NCI-H345 (cell line): ENCODE measurements around the gene AEN.
A peak's percentile ranks its signal among the peaks of the same experiment; 100 is the strongest.

Experiments used
- DNase-seq: peaks from one replicate; lab custom pipeline; 2025; lab: John Stamatoyannopoulos, UW

Gene AEN, protein sequence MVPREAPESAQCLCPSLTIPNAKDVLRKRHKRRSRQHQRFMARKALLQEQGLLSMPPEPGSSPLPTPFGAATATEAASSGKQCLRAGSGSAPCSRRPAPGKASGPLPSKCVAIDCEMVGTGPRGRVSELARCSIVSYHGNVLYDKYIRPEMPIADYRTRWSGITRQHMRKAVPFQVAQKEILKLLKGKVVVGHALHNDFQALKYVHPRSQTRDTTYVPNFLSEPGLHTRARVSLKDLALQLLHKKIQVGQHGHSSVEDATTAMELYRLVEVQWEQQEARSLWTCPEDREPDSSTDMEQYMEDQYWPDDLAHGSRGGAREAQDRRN

DNA sequence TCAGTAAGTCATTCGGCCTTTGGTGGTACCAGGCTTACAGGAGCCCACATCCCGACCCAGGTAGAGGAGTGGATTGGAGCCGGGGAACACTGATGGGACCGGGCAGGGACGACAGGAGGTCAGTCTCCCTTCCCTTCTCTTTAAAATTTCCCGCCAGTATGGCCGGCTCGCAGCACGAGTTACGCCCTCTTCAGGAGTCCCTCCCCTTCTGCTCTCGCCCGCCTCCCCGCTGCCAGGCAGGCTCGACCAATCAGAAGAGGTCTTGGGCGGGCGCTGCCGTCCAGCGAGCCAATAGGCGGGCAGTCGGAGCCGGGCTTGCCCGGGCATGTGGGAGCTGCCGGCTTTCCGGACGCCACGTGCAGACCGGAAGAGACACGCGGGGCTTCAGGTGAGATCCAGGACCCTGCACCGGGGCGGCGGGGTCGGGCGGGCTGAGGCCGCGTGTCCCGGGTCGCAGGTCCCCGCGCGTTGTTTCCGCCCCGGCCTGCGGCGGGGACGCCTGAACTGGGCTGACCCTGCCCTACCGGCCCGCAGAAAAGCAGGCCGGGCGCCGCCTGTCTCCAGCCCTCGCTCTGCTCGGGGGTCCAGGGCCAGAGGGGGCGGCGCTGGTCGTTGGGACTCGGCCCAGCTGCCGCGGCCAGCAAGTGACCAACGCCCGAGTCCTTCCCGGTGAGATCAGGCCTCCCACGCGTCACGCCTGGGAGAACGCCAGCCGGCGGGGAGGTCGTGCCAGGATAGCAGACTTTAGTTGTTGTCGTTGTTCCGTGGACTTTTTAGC is at the start of gene AEN:
Gene AEN, plus strand, starts transcription at position 346 of the 778 bp plus-strand sequence. CDS start 4,870 bp downstream, outside the sequence.
- DNase-seq: peak; percentile 93

DNA sequence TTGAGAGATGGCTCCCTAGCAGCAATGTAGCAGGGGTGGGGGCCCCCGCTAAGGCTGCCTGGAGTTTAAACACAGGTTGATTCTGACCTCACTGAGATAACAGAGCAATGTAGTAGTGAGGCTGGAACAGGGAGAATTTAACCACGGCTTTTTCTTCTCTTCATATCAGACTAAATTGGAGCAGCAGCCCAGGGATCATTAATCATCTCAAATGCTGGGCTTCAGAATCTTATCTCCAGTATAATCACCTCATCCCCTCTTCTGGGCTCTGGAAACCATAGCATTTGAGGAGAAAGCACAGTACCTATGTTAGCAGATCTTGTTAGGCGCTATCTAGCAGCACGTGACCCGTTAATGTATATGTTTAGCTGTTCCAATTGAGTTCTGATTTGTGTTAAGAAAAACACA is 49.3 kb upstream of the AEN start:
- no peak for DNase-seq

DNA sequence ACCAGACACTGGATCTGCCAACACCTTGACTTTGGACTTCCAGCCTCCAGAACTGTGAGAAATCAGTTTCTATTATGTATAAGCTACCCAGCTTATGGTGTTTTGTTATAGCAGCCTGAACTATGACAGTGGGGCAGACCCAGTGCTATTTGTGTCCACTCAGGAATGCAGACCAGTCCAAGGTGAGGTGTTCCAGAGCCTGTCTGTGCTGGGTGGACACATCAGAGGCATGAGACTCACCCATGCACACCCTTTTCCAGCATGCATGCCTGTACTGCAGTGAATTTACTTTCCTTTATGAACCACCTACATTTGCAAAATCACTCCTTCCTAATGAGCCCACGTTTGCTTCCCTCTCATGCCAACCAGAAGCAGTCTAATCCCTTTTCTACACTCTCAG is 47.1 kb upstream of the AEN start:
- no peak for DNase-seq

DNA sequence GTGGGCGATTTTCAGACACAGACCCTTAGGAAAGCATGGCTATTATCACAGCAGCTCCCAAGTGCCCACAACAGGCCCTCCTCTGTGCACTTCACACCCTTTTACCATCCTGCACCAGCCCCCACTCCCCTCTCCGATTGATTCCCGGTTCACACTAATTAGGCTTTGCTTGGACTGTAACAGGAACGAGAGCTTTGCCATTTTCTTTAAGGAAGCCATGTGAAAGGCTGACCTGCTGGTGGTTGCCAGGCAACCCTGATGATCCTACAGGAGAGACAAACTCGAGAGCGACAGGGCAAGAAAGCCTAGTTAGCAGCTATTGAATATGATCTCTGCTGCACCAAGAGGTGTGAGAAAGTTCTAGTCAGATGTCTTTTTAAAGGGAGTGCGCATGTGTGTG is 46.5 kb upstream of the AEN start:
- DNase-seq: no peak

DNA sequence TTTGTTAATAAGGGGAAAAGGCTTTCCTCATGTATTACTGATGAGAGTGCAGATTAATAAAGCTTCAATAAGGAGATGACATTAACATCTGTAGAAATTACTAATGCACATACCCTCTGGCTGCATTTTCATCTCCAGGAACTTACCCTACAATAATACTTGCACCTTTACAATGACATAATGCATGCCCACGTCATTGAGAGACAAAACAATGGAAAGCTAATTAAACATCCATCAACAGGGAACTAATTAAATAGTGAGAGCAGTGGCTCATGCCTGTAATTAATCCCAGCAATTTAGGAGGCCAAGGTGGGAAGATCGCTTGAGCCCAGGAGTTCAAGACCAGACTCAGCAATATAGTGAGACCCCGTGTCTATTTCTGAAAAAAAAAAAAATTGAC is 41.8 kb upstream of the AEN start:
- no peak for DNase-seq

DNA sequence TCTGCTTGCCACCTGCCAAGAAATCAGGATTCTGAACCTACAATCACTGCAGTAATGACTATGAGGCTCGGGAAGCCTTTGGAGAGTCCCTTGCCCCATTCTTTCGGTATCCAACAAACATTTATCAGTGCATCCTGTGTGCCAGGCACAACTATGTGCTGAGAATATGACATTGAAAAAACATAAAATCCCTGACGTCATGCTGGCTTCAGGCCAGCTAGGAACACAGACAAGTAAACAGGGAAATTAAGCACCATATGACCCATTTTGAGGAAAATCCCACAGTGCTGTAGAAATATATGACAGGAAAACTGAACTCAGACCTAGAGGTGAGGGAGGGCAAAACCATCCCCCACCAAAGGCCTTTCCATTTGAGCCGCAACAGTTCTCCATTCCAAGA is 40.6 kb upstream of the AEN start:
- DNase-seq: no peak

DNA sequence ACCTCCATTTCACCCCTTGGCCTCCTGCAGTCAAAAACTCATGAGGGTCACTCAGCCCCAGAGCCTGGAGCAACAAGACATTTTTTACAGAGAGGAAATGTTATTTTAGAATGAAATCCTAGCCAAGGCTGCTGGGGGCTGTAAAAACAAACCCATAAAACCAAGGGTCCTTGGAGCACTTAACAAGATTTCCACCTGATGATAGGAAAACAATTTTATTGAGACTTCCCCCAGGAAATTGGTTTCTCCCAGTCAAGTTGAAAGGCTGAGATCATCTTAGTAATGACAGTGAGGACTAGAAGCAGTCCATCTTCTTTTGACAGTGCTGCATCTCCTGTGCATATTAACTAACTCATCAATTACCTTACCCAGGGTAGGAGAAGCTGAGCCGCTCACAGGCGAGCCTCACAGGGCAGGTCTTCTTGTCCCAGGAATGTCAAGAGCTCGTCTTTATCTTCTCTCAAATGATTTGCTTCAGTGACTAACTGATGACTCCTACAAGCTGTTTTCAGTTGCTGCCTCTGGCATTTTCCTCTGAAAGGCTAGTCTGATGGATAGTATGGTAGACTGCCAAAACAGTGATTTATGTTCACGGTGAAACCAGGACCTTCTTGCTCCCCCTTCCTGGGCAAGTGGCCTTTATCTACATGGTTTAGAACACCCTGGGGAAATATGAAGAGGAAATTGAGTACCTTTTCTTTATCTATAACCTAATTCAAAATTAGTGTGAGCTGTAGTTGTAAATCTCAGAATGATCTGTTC is 34.6 kb upstream of the AEN start:
- no peak for DNase-seq

DNA sequence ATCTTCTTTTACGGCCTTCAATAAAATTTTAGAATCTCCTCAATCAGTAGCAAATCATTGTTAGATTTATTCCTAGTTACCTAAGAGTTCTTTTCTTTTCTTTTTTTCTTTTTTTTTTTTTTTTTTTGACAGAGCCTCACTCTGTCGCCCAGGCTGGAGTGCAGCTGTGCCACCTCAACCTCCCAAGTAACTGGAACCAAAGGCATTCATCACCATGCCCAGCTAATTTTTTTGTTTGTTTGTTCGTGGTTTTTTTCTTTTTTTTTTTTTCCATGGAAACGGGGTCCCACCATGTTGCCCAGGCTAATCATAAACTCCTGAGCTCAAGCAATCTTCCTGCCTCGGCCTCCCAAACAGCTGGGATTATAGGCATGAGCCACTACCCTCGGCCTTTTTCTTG is 30.4 kb upstream of the AEN start:
- DNase-seq: no peak

DNA sequence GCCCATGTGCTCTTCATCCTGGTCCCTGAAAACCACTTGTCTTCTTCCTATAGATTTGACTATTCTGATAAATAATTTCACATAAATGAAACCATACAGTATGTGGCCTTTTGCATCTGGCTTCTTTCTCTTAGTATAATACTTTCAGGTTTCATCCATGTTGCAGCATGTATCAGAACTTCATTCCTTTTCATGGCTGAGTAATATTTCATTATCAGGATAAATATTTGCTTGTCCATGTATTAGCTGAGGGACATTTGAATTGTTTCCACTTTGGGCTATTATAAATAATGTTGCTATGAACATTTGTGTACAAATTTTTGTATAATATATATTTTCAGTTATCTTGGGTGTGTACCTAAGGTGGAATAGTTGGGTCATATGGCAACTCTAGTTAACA is 29.8 kb upstream of the AEN start:
- no peak for DNase-seq

DNA sequence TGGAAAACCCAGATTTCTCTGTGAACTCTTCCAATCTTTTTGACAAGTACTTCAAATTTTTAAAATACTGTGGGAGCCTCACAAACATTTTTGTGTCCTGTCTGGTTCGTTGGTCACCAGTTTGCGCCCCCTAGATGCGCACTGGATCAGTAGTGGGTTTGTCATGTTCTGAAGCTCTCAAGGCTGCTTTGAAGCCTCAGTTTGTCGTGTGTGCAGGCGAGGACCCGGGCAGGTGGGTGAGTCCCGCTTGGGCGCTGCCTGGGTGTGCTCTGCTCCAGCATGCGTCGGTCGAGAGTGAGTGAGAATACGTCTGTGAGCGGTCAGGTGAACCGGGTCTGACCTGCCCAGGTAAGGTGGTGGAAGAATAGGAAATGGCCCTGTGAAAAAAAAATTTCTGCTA is 17.3 kb upstream of the AEN start:
- DNase-seq: peak; percentile 37

DNA sequence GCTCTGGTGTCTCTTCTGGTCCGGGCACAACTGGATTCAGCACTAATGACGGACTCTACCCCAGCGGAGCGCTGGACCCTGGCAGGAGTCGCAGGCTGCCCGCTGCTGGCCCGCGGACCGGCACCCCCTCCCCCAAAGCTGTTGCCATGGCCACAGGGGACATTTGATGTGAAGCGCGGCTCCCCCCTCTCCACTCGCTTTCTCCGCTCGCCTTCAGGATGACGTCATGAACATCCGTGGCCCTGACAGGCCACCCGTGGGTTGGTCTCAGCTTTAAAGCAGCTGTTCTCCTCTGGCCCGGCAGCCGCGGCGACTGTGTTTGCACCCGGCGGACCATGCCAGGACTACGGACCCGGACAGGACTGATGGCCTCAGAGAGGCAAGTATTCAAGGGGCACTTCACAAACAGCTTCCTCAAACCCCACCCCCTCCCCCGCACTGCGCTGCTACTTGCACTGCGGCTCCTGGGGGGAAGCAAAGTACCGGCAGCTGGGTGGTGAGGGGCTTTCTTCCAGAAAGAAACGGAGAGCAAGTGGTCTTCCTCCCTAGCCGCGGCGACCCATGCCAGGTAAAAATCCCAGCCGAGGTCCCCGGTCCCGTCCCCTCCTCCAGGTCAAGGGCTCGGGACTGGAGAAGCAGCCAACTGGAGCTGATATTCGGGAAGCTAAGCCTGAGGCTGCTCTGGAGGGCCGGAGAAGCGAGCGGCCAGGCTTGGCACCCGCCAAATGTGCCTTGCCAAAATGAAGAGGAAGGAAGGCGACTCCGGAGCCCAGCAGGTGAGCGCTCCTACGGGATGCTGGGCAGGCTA is 16.6 kb upstream of the AEN start:
- DNase-seq: peak; percentile 40

DNA sequence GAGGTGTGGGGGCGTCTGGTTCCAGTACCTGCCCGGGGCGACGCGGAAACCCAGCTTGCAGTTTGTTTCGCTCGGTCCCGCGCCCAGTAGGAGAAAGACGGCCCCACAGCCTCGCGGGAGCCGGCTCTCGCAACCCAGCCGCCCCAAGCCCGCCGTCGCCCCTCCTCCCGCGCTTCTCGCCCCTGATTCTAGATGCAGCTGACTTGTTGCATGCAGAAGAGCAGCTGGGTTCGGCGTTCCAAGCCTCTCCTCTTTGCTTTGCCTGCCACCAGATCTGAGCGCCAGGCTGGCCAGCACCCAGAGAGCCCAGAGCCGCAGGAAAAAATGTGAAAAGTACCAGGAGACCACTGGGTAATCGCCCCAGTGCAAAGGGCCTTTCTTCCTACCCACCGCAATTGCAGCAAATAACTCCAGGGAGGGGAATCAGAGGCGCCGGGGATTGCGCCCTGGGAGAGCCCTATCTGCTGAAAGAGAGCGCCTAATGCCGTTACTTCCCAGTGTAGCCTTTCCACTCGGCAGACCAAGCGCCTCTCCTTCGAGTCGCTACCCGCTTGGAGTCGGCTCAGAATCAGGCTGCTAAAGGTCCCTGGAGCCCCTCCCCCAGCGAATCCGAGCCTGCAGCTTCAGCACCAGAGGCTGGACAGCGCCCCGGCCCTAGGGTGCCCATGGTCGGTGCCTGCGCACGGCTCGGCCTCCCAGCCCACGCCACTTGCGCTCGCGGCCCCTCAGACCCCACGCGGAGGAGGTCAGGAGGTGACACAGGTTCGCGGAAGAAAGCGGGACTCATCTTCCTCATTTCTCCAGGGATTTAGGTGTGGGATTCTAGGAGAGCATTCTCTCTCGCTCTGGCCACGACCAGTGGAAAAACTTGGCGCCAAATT is 15.7 kb upstream of the AEN start:
- peak; percentile 40 for DNase-seq

DNA sequence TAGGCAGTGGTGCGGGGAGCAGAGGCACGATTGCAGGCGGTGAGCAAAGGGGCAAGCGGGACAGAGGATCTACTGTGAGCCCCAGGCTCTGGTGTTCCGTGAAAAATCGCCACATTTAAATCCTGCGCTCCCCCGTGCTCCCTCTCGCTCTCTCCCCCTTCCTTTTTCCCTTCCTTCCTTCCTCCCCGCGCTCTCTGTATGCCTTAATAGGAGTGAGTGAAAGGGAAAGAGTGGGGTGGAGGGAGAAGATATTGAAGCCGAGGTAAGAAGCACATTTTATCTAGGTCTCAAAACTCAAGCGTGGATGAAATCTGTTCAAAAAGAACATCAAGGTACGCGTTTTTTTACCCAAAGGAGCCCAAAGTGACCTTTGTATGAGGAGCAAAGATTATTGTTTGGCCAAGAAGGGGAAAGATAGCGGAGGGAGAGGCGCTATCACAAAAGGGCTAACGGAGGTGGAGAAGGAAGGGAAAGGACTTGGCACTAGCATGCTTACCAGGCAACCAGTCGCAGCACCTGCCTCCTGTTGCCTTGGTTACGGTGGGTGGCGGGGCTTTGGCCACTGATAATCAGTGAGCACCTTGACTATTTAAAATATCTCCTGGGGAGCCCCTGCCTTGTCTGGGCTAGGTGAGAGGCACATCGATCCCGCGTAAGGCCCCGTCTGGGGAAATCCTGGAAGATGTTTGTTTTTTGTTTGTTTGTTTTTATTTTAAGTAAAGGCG is 14.9 kb upstream of the AEN start:
- peak; percentile 45 for DNase-seq

DNA sequence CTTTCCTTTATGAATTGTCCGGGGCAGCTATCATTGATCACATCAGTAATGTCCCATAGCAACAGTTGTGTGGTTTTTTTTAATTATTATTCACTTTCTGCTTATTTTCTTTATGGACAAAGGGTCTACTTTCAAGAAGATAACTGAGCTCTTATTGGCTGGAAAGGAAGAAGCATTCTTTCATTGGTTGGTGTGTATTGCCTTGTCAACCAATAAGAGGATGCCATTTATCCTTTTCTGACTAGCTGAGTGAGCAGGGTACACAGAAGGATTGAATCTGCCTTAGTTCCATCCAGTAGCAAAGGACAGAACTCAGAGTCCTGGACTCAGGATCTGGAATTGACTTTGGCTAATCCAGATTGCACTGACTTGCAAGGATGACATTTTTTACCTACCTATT is 13.2 kb upstream of the AEN start:
- DNase-seq: no peak

DNA sequence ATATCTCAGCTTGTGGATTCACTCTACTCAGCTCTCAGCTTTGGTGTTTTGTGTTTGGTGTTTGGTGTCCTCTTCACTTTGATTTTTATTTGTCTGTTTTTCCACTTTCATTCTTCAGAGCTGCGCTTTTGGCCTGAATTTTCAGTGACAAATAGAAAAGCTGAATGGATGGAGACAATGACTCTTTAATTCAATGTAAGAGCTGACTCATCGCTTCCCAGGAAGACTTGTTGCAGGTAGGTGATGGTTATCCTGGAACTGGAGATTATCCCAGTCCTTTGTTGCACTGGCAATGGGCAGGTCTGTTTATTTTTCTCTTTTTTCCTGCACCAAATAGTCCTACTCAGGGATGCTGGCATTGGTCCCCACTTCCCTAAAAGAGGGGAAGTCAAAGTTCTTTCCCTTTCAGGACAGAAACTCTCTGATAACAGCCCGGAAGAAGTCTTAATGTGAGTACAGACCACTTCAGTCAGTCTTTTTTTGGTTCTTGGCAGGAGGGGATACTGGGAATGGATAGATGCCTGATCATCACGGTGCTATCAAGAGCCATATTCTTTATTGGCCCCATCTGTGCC is 12.4 kb upstream of the AEN start:
- DNase-seq: no peak

DNA sequence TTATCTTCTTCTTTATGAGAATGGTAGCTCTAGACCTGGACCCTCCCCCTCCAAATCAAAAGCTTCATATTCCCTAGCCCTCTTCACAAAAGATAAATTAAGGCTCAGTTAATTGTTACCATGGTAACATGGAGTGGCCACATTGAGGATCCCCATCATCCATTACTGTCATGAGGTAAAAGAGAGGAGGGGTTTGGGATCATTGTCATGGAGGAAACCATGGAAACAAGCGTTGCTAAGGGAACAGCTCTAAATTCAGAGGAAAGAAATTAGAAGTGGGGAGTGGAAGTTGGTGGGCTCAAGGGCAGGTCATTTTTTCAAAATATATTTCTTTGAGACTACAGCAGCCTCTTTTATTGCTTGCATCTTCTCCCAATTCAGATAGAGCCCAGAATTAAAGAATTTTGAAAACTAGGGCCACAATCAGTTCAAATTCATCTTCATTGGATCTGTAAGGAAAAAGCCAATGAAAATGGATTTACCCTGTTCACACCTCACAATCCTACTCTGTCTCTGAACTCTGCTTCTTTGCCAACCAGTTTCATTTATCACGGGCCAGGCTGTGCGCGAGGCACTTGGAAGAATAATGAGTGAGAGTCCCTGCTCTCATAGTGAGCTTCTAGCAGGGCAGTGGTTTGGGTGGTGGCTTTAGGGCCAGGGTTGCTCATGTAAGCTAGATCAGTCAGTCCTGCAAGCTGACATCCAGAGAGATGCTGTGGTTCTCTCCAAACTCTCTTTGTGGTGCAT is 11.6 kb upstream of the AEN start:
- no peak for DNase-seq

DNA sequence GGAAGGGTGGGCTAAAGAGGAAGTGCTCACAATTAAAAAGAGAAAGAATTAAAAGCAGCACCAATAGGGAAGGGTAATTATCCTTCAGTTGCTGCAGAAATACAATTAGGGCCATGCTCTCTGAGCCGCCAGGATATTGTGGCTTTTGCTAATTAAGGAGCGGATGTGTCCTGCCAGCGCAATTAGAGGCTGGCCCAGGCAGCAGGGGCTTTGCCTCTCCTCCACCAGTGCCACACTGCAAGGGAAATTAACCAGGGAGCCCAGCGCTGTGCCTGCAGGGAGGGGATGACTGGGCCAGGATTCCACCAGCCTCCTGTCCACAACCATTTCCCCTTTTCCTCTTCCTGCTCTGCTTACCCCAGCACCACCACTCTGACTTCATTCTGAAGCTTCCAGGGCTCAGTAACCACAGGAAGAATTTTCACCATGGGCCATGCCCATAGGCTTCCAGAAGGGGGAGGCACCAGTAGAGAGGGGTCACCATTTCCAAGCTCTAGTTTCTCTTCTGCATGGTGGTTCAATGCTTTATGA is 10.4 kb upstream of the AEN start:
- DNase-seq: no peak

DNA sequence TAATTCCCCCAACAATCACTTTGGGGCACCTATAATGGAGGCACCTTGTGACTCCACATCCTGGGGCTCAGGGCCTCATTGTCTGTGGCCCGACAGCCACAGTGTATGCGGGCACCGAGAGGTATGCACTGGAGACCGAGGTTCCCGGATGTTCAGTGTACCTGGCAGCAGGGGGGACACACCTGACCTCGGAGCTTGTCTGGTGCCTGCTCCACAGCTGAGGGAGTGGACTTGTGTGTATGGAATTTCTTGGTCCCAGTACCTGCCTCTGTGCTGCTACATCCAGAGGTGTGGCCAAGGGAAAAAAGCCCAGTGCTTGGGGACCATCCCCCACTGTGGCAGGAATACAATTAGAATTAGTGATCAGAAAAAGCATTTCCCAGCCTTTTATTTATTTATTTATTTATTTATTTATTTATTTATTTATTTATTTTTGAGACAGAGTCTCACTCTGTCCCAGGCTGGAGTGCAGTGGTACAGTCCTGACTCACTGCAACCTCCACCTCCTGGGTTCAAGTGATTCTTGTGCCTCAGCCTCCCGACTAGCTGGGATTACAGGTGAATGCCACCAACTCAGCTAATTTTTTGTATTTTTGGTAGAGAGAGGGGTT is 8.8 kb upstream of the AEN start:
- no peak for DNase-seq
